OCI-LY7 (cell line): ENCODE measurements around the gene POLR1A. TPM values are rescaled to one million over a fixed set of nuclear protein-coding genes. Genes with fewer than 3 reads are reported as not detected.
A peak's percentile ranks its signal among the peaks of the same experiment; 100 is the strongest.

ENCODE experiments used
- BruUV-seq: library from RNA; stranded (reverse); fragments of 400-500 nt; replicated peaks from 2 replicates; lab custom pipeline; 2021; lab: Mats Ljungman, UMichigan
- CTCF ChIA-PET: fragments of 300-600 bp; sonication (Branson Sonifier 250); formaldehyde crosslinking; loops from one replicate; lab custom pipeline; 2022; ENCODE audit warnings: antibody characterized with exemption; ENCODE audit not compliant: unreplicated experiment; lab: Charles Lee
- POLR2A ChIA-PET: fragments of 300-600 bp; sonication (Branson Sonifier 250); formaldehyde crosslinking; loops from one replicate; lab custom pipeline; 2022; ENCODE audit warnings: antibody characterized with exemption; lab: Charles Lee
- DNase-seq: peaks from one replicate; pipeline ENCODE4 v3.0.0-alpha.2; 2015; ENCODE audit warnings: low spot score
- H2AFZ ChIP-seq: fragments of 200-600 bp; sonication (generic), shearing (Covaris generic); 2 replicates; pipeline ENCODE4 v1.6.1; 2014; ENCODE audit warnings: mild to moderate bottlenecking, antibody characterized with exemption, low read length, moderate library complexity
- H3K27ac ChIP-seq: fragments of 200-600 bp; sonication (generic); 2 replicates; pipeline ENCODE4 v1.5.1; 2014; ENCODE audit warnings: mixed run types, low read depth, mild to moderate bottlenecking, moderate library complexity, low read length, inconsistent platforms; ENCODE audit not compliant: poor library complexity, severe bottlenecking
- H3K36me3 ChIP-seq: fragments of 200-600 bp; sonication (generic); 2 replicates; pipeline ENCODE4 v1.6.1; 2014; ENCODE audit warnings: mild to moderate bottlenecking, antibody characterized with exemption, low read length, moderate library complexity, mixed read lengths; ENCODE audit not compliant: insufficient read depth
- H3K4me1 ChIP-seq: fragments of 200-600 bp; sonication (generic); 2 replicates; pipeline ENCODE4 v1.5.1; 2014; ENCODE audit warnings: mild to moderate bottlenecking, low read length; ENCODE audit not compliant: insufficient read depth, poor library complexity, severe bottlenecking
- H3K4me2 ChIP-seq: fragments of 200-600 bp; sonication (generic); 2 replicates; pipeline ENCODE4 v1.6.1; 2014; ENCODE audit warnings: mild to moderate bottlenecking, low read length
- H3K4me3 ChIP-seq: fragments of 200-600 bp; sonication (generic); 2 replicates; pipeline ENCODE4 v1.5.1; 2014; ENCODE audit warnings: mild to moderate bottlenecking, low read depth, low read length; ENCODE audit not compliant: poor library complexity, severe bottlenecking
- H3K79me2 ChIP-seq: fragments of 200-600 bp; sonication (generic); 2 replicates; pipeline ENCODE4 v1.6.1; 2016; ENCODE audit warnings: low read depth, mild to moderate bottlenecking, low read length, moderate library complexity, mixed read lengths; ENCODE audit not compliant: insufficient read depth
- H3K9me2 ChIP-seq: fragments of 200-600 bp; sonication (generic); 2 replicates; pipeline ENCODE4 v1.6.1; 2016; ENCODE audit warnings: mild to moderate bottlenecking, low read length, mixed read lengths; ENCODE audit not compliant: insufficient read depth
- H3K9me3 ChIP-seq: fragments of 200-600 bp; sonication (generic); 2 replicates; pipeline ENCODE4 v1.6.1; 2014; ENCODE audit warnings: mild to moderate bottlenecking, mixed run types, low read length, mixed read lengths
- H4K20me1 ChIP-seq: fragments of 200-600 bp; sonication (generic); 2 replicates; pipeline ENCODE4 v1.6.1; 2014; ENCODE audit warnings: mild to moderate bottlenecking, antibody characterized with exemption, low read length, moderate library complexity, mixed read lengths; ENCODE audit not compliant: insufficient read depth
- CTCF ChIP-seq: fragments of 200-600 bp; sonication (generic); conservative IDR thresholded peaks from 2 replicates; pipeline ENCODE4 v1.5.1; 2014; ENCODE audit warnings: mild to moderate bottlenecking, antibody characterized with exemption, low read length, moderate library complexity, mixed read lengths
- EZH2phosphoT487 ChIP-seq: fragments of 200-600 bp; sonication (generic); IDR thresholded peaks from 2 replicates; pipeline ENCODE4 v1.6.1; 2018; ENCODE audit warnings: low read depth, borderline replicate concordance, mild to moderate bottlenecking, mixed run types, antibody characterized with exemption, low read length, moderate library complexity, mixed read lengths
- intact Hi-C: fragments of 100-400 bp; cut with micrococcal nuclease; formaldehyde crosslinking; loops from one replicate; pipeline ENCODE4 v1.10.0; 2022; ENCODE audit not compliant: unreplicated experiment
- total RNA-seq, 2 experiments: library from RNA; depleted of rRNA in 1 of 2; stranded (reverse); fragments of >200 nt in 1 of 2; shearing (Covaris generic) in 1 of 2; gene quantifications; 2 replicates each; pipeline ENCODE4 v1.2.3, GENCODE V29; 2014 to 2022

The POLR1A gene
- total RNA-seq, 2 experiments from 2014 or later = 17.5 to 53.3 TPM

- H3K27ac ChIP-seq = peak overlapping the region; percentile 98
- peak overlapping the region; percentile 84 for H3K4me2 ChIP-seq
- H3K79me2 ChIP-seq = no peaks in the 10 kb centered on the region
- peaks cover 87% of the 10 kb centered on the region for H3K36me3 ChIP-seq
- ChIA-PET CTCF (interaction anchor here (0.5 to 1.9 kb wide), 7 partner anchors 49 to 858 kb away, joined by 3 to 12 read pairs (median 3); partner anchors contain the start of genes PTCD3 and ST3GAL5), POLR2A (interaction anchor here (0.5 to 1.5 kb wide), 12 partner anchors 10 to 497 kb away, joined by 3 to 11 read pairs (median 3); partner anchors contain the start of genes MAT2A, POLR1A, PTCD3 and ST3GAL5)
- H3K9me2 ChIP-seq = no peaks in the 10 kb centered on the region
- DNase-seq = peak; percentile 94
- BruUV-seq = no TSS peak
- H3K4me1 ChIP-seq = peaks cover 61% of the 10 kb centered on the region
- H2AFZ ChIP-seq = peak overlapping the region; percentile 26; the same call in 1 of the 2 replicates
- peak overlapping the region; percentile 53 for H3K4me3 ChIP-seq
- no peaks in the 10 kb centered on the region for H3K9me3 ChIP-seq
- TF ChIP-seq EZH2phosphoT487 (no peak), CTCF (peak; percentile 67)
- H4K20me1 ChIP-seq = no peaks in the 10 kb centered on the region
- intact Hi-C loops = loop anchor here (1.0 to 5.0 kb wide), 8 partner anchors 45 to 586 kb away; partner anchors contain the start of genes CHMP3, KDM3A, PTCD3 and RNF103
These were observed 69.6 kb downstream of the POLR1A start for GRCh38 chr2:86035883-86036668.

- no peaks in the 10 kb centered on the region for H3K9me3 ChIP-seq
- CTCF ChIA-PET = interaction anchor here (0.6 to 1.9 kb wide), 3 partner anchors 147 to 857 kb away, joined by 3 to 12 read pairs (median 3); partner anchors contain the start of gene ST3GAL5
- H3K4me2 ChIP-seq = peak overlapping the region; percentile 84
- intact Hi-C loops = loop anchor here (2.0 to 5.0 kb wide), 3 partner anchors 152 to 587 kb away; partner anchors contain the start of genes KDM3A and RNF103
- no peaks in the 10 kb centered on the region for H4K20me1 ChIP-seq
- no TSS peak for BruUV-seq
- H3K36me3 ChIP-seq = peaks cover 87% of the 10 kb centered on the region
- H3K9me2 ChIP-seq = no peaks in the 10 kb centered on the region
- H3K79me2 ChIP-seq = no peaks in the 10 kb centered on the region
- peak overlapping the region; percentile 98 for H3K27ac ChIP-seq
- H3K4me3 ChIP-seq = peak overlapping the region; percentile 53
- no peak for TF ChIP-seq EZH2phosphoT487
- peak overlapping the region; percentile 26; the same call in 1 of the 2 replicates for H2AFZ ChIP-seq
- peaks cover 61% of the 10 kb centered on the region for H3K4me1 ChIP-seq
- peak; percentile 46 for DNase-seq
- POLR2A ChIA-PET = interaction anchor here (0.5 to 1.5 kb wide), 8 partner anchors 20 to 496 kb away, joined by 3 to 11 read pairs (median 3); partner anchors contain the start of genes MAT2A, POLR1A, PTCD3 and ST3GAL5
These were observed 70.3 kb downstream of the POLR1A start for GRCh38 chr2:86035376-86035882.
